K562 (cell line): ENCODE measurements around the gene FAM117B. TPM values are rescaled to one million over a fixed set of nuclear protein-coding genes. Genes with fewer than 3 reads are reported as not detected.

Experiments
- ARHGAP35 ChIP-seq: fragments of 450-650 bp; IDR thresholded peaks from 2 replicates; pipeline ENCODE4 v1.6.1; 2018; ENCODE audit not compliant: partially characterized antibody
- BRCA1 ChIP-seq, 2 experiments: fragments of 450-650 bp in 1 of 2; sonication (generic) in 1 of 2; formaldehyde crosslinking in 1 of 2; IDR thresholded peaks; 2 replicates each; pipeline versions ENCODE4 v1.5.0 to v1.6.1; 2017 to 2020; ENCODE audit warnings: mild to moderate bottlenecking in 1 of 2, missing genetic modification reagents in 1 of 2
- CBX8 ChIP-seq: fragments of 200-600 bp; sonication (generic); IDR thresholded peaks from 2 replicates; pipeline ENCODE4 v1.6.1; 2012; ENCODE audit warnings: borderline replicate concordance, mixed run types, low read depth, mild to moderate bottlenecking, moderate library complexity, mixed read lengths, low read length, control low read depth, inconsistent platforms; ENCODE audit not compliant: poor library complexity, severe bottlenecking; ENCODE audit errors: extremely low read depth
- ELK3 ChIP-seq: fragments of 450-650 bp; formaldehyde crosslinking; IDR thresholded peaks from 2 replicates; pipeline ENCODE4 v1.4.0; 2020; ENCODE audit warnings: mild to moderate bottlenecking
- HDAC2 ChIP-seq: fragments of 450-650 bp; IDR thresholded peaks from 2 replicates; pipeline ENCODE4 v1.6.1; 2016; ENCODE audit warnings: mild to moderate bottlenecking
- HMBOX1 ChIP-seq: sonication (generic); IDR thresholded peaks from 2 replicates; pipeline ENCODE4 v1.6.1; 2016
- HMGN3 ChIP-seq: IDR thresholded peaks from 2 replicates; pipeline ENCODE4 v1.6.1; 2011; ENCODE audit warnings: borderline replicate concordance, low read depth, mild to moderate bottlenecking, mixed read lengths, low read length; ENCODE audit not compliant: insufficient read length; ENCODE audit errors: extremely low read depth
- ILF3 ChIP-seq: fragments of 450-650 bp; IDR thresholded peaks from 2 replicates; pipeline ENCODE4 v1.6.1; 2018; ENCODE audit warnings: antibody characterized with exemption, mild to moderate bottlenecking, moderate library complexity, borderline replicate concordance
- KAT2B ChIP-seq: IDR thresholded peaks from one replicate; pipeline ENCODE4 v1.6.1; 2012; ENCODE audit warnings: low read depth, mild to moderate bottlenecking, control low read depth, inconsistent platforms, low read length, moderate library complexity
- KLF1 ChIP-seq: fragments of 450-650 bp; IDR thresholded peaks from 2 replicates; pipeline ENCODE4 v1.6.1; 2016; ENCODE audit warnings: missing genetic modification characterization, missing compliant biosample characterization
- MAFK ChIP-seq: IDR thresholded peaks from 2 replicates; pipeline ENCODE4 v1.6.1; 2011; ENCODE audit warnings: low read length, improper control_type of control experiment
- MED1 ChIP-seq: sonication (generic); formaldehyde crosslinking; IDR thresholded peaks from 2 replicates; pipeline ENCODE4 v1.8.1; 2023; ENCODE audit warnings: missing genetic modification reagents, borderline replicate concordance
- MLX ChIP-seq, 2 experiments: fragments of 450-650 bp in 1 of 2; sonication (generic) in 1 of 2; formaldehyde crosslinking; conservative IDR thresholded peaks; 2 replicates each; pipeline versions ENCODE4 v1.4.0 to v1.8.1; 2020 to 2022; ENCODE audit warnings: mild to moderate bottlenecking in 1 of 2, missing genetic modification reagents in 1 of 2
- MYNN ChIP-seq, 2 experiments: sonication (generic); formaldehyde crosslinking in 1 of 2; IDR thresholded peaks; 2 replicates each; pipeline versions ENCODE4 v1.5.0 to v1.6.1; 2016 to 2020; ENCODE audit warnings: antibody characterized with exemption in 1 of 2, missing genetic modification reagents in 1 of 2
- NCOA2 ChIP-seq, 2 experiments: fragments of 450-650 bp; IDR thresholded peaks; 2 replicates each; pipeline ENCODE4 v1.6.1; 2018; ENCODE audit warnings: mild to moderate bottlenecking in 2 of 2, moderate library complexity in 1 of 2; ENCODE audit not compliant: partially characterized antibody in 2 of 2
- NONO ChIP-seq, 2 experiments: fragments of 200-400 bp in 1 of 2; fragments of 450-650 bp in 1 of 2; formaldehyde crosslinking in 1 of 2; IDR thresholded peaks; 2 replicates each; pipeline ENCODE4 v1.6.1; 2017; ENCODE audit warnings: low read depth in 2 of 2, mild to moderate bottlenecking in 2 of 2, moderate library complexity in 2 of 2, low read length in 1 of 2
- POLR2AphosphoS5 ChIP-seq: IDR thresholded peaks from 2 replicates; pipeline ENCODE4 v1.6.1; 2011; ENCODE audit warnings: mild to moderate bottlenecking, low read depth, low read length, moderate library complexity; ENCODE audit not compliant: control insufficient read depth, insufficient read depth
- RBM22 ChIP-seq: fragments of 200-400 bp; formaldehyde crosslinking; IDR thresholded peaks from 2 replicates; pipeline ENCODE4 v1.6.1; 2018; ENCODE audit warnings: low read length, low read depth; ENCODE audit not compliant: poor library complexity, severe bottlenecking
- SP1 ChIP-seq: sonication (generic); formaldehyde crosslinking; IDR thresholded peaks from 2 replicates; pipeline ENCODE4 v1.8.1; 2022; ENCODE audit warnings: mild to moderate bottlenecking, missing genetic modification reagents
- TCF3 ChIP-seq: sonication (generic); formaldehyde crosslinking; IDR thresholded peaks from 2 replicates; pipeline ENCODE4 v1.4.0; 2020; ENCODE audit warnings: mild to moderate bottlenecking, missing genetic modification reagents
- ZBTB17 ChIP-seq: fragments of 450-650 bp; formaldehyde crosslinking; IDR thresholded peaks from 2 replicates; pipeline ENCODE4 v1.4.0; 2020; ENCODE audit warnings: mild to moderate bottlenecking
- ZC3H8 ChIP-seq: fragments of 450-650 bp; IDR thresholded peaks from 2 replicates; pipeline ENCODE4 v1.6.1; 2017
- ZEB2 ChIP-seq: fragments of 450-650 bp; IDR thresholded peaks from 2 replicates; pipeline ENCODE4 v1.6.1; 2016
- ZNF217 ChIP-seq: sonication (generic); formaldehyde crosslinking; IDR thresholded peaks from 2 replicates; pipeline ENCODE4 v1.8.0; 2022; ENCODE audit warnings: mild to moderate bottlenecking, missing genetic modification reagents
- ZNF316 ChIP-seq: fragments of 450-650 bp; IDR thresholded peaks from 2 replicates; pipeline ENCODE4 v1.6.1; 2016
- ZNF444 ChIP-seq: fragments of 250-450 bp; sonication (Bioruptor Pico); IDR thresholded peaks from 2 replicates; pipeline ENCODE4 v1.4.0; 2020; ENCODE audit warnings: mild to moderate bottlenecking, moderate library complexity
- polyA plus RNA-seq, 8 experiments: library from polyadenylated mRNA; depleted of rRNA in 4 of 8; stranded (reverse) in 5 of 8; unstranded in 3 of 8; fragments of >200 nt; fragmentation: Nextera tagmentation in 2 of 8; fragmentation: Illumina TruSeq in 1 of 8; extraction: Ambion mirVana in 2 of 8; extraction: Trizol in 1 of 8; gene quantifications; 2 replicates each; pipeline versions ENCODE4 v1.2.1 to v1.2.3, GENCODE V29; 2011 to 2014; ENCODE audit warnings: inconsistent platforms in 1 of 8, missing spikeins in 1 of 8
- total RNA-seq, 7 experiments: library from RNA; depleted of rRNA in 6 of 7; stranded (reverse); fragments of >200 nt in 6 of 7; fragmentation: Illumina TruSeq in 2 of 7; extraction: Trizol in 2 of 7; gene quantifications; 2 replicates each; pipeline versions ENCODE4 v1.2.1 to v1.2.3, GENCODE V29; 2011 to 2021; ENCODE audit warnings: low replicate concordance in 1 of 7

Gene FAM117B
- total and polyA plus RNA-seq, 9 of the 15 experiments (the other 6 are each of a cell fraction or from before 2014, with no cell fraction given), result 1.6 to 5.2 (median 2.6) TPM

- TF ChIP-seq ZC3H8 (no peak), ZEB2 (0 out of 2 replicates have a peak, but pooled peaks have one; percentile 39), NCOA2 (IDR thresholded peaks at IDR 0.05; ENCODE audit: partially characterized antibody in 2 of 2) (no peak), MYNN (IDR thresholded peaks at IDR 0.05) (no peak), MYNN (CRISPR knock-in tag; IDR thresholded peaks at IDR 0.05) (no peak), ZNF316 (no peak), TCF3 (CRISPR knock-in tag) (0 out of 2 replicates have a peak, but pooled peaks have one; percentile 5), MED1 (CRISPR knock-in tag) (no peak), CBX8 (no peak), SP1 (CRISPR knock-in tag) (peak; percentile 74; the same call in 1 of the 2 replicates), ELK3 (CRISPR knock-in tag) (no peak), ZNF444 (CRISPR knock-in tag) (no peak), KLF1 (tag) (no peak), ILF3 (no peak), MAFK (no peak), ARHGAP35 (no peak), ZBTB17 (no peak), POLR2AphosphoS5 (no peak), HMBOX1 (no peak), MLX (CRISPR knock-in tag; conservative IDR thresholded peaks at IDR 0.05) (no peak), ZNF217 (CRISPR knock-in tag) (no peak), KAT2B (no peak), NONO (IDR thresholded peaks at IDR 0.05; ENCODE audit: low read depth in 2 of 2, low read length in 1 of 2) (peak in 1 of 2 experiments; percentile 20; a peak in 1 of 4 replicates), RBM22 (no peak), HDAC2 (peak; percentile 56; the same call in 1 of the 2 replicates), BRCA1 (IDR thresholded peaks at IDR 0.05) (no peak), BRCA1 (CRISPR knock-in tag; IDR thresholded peaks at IDR 0.05) (no peak), HMGN3 (peak; percentile 25)
Measured at GRCh38 chr2:202634556-202635427, at the start of gene FAM117B (continued).
